ENCODE results near the gene PXDN. TPM values are rescaled to one million over a fixed set of nuclear protein-coding genes. Genes with fewer than 3 reads are reported as not detected.

PXDN gene
- total and polyA plus RNA-seq, 2 of the 13 experiments (the other 11 are each of a cell fraction or from before 2014, with no cell fraction given) = not detected

- TF ChIP-seq ZNF574 (CRISPR knock-in tag; IDR thresholded peaks at IDR 0.05) = no peak
- TF ChIP-seq THAP11 (CRISPR knock-in tag; IDR thresholded peaks at IDR 0.05) = no peak
- TF ChIP-seq CEBPG (CRISPR knock-in tag; IDR thresholded peaks at IDR 0.05) = no peak
Observed at GRCh38 chr2:1704631-1705556, 39.4 kb downstream of the PXDN start (continued).

- H3K4me1 ChIP-seq (ENCODE audit: insufficient read depth, low read length) = no peaks in the 10 kb centered on the region
- intact Hi-C loops (cut with micrococcal nuclease; ENCODE audit: unreplicated experiment) (no loop called here), in situ Hi-C loops (cut with HindIII; ENCODE audit: extremely low pct_ligation_motif_present, low pct_unique_long_range_greater_than_20kb) (no loop called here)
- H3K79me2 ChIP-seq (ENCODE audit: insufficient read depth, low read length) = no peaks in the 10 kb centered on the region
- POLR2A ChIA-PET = no interaction called here
- H3K4me2 ChIP-seq (ENCODE audit: low read depth, low read length) = no peak overlapping the region
- no peaks in the 10 kb centered on the region for H3K9me3 ChIP-seq (ENCODE audit: low read length)
- H2AFZ ChIP-seq (ENCODE audit: low read length) = no peak overlapping the region
- FAIRE-seq (no peak), ATAC-seq (peak; percentile 50), DNase-seq (ENCODE audit: low spot score) (no peak)
- H3K9ac ChIP-seq (ENCODE audit: insufficient read depth, low read depth, low read length) = no peak overlapping the region
- no TSS peak for BruUV-seq (replicated peaks)
- 3% methylated on average over 7 of the region's 7 CpGs for WGBS (ENCODE audit: low lambda C conversion rate)
- no peaks in the 10 kb centered on the region for H3K36me3 ChIP-seq (replicated peaks in 1 of 2; ENCODE audit: control insufficient read depth in 1 of 2, insufficient read depth in 2 of 2, low read length in 2 of 2)
- CTCF ChIA-PET (ENCODE audit: low intra/inter-chr PET ratio, low total read pairs) = no interaction called here
- no peak overlapping the region for H3K4me3 ChIP-seq (replicated peaks in 1 of 3; ENCODE audit: insufficient read depth in 1 of 3, low read depth in 2 of 3, low read length in 3 of 3)
- H4K20me1 ChIP-seq (ENCODE audit: insufficient read depth, low read length) = no peaks in the 10 kb centered on the region
- H3K27ac ChIP-seq (ENCODE audit: extremely low read length, insufficient read depth, low read length) = no peak overlapping the region
- peaks cover 1 to 11% of the 10 kb centered on the region in 2 experiments; a peak in 4 of 5 replicates for H3K27me3 ChIP-seq (ENCODE audit: control insufficient read depth in 1 of 2, insufficient read depth in 2 of 2, low read length in 2 of 2)
- TF ChIP-seq ZNF766 (CRISPR knock-in tag; IDR thresholded peaks at IDR 0.05; ENCODE audit: borderline replicate concordance) (no peak), PTBP1 (IDR thresholded peaks at IDR 0.05; ENCODE audit: low read depth, low read length, poor library complexity, severe bottlenecking) (no peak), ZBTB40 (IDR thresholded peaks at IDR 0.05) (no peak), ZBTB40 (CRISPR knock-in tag; IDR thresholded peaks at IDR 0.05) (no peak), ZNF460 (CRISPR knock-in tag; IDR thresholded peaks at IDR 0.05; ENCODE audit: borderline replicate concordance) (no peak), ZNF510 (CRISPR knock-in tag; IDR thresholded peaks at IDR 0.05; ENCODE audit: low read depth) (no peak), SATB2 (CRISPR knock-in tag; IDR thresholded peaks at IDR 0.05) (no peak), ZMAT3 (CRISPR knock-in tag; conservative IDR thresholded peaks at IDR 0.05) (no peak)
Observed at GRCh38 chr2:1702186-1702565, 42.1 kb downstream of the PXDN start.
